GM18870 (cell line): Measurements from ENCODE around the gene CHRM5.
"Not testable (repeated sequence)": the region's sequence is repeated elsewhere in the genome, so short reads cannot be mapped to it uniquely, and the experiment has no call there.

ENCODE experiments used
- ATAC-seq: cut with Tn5 transposase; IDR thresholded peaks from one replicate; pipeline ENCODE4 v1.9.1; 2021; ENCODE audit warnings: moderate library complexity; ENCODE audit not compliant: unreplicated experiment

The CHRM5 gene

DNA sequence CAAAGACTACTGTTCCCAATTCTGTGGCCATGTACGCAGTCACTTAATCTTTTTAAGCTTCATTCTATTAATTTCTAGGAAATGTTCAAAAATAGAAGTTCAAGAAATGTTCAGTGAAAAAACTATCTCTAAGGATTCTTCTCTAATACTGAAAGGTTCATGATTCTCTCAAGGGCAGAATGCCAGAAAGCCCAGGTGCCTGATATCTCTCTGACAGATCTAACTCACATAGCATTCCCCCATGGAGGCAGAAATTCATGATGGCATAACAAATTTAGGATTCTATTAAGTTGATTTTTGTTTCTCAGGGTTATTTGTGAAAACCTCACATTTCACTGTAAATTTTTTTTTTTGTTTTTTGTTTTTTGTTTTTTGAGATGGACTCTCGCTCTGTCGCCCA lies 17.5 kb downstream of the CHRM5 start:
- ATAC-seq: no peak

- no peak for ATAC-seq
These were observed 19.1 kb downstream of the CHRM5 start for GRCh38 chr15:33987444-33987843.

DNA sequence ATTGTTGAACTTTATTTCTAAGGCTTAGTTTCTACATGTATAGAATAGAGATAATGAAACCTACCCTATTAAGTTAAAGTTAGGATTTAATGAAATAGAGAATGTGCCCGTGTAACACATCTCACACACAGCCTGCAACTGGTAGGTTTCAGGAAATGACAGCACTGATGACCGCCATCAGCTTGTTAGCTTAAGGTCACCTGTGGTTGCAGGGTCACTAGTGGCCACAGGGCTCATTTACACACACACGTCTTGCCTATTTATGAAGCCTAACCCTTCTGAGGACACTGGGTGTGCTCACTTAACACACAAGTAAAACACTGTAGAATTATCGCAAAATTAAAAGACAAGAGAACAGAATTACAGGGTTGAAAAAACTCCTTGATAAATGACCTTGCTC lies 20.1 kb downstream of the CHRM5 start:
- ATAC-seq: no peak

DNA sequence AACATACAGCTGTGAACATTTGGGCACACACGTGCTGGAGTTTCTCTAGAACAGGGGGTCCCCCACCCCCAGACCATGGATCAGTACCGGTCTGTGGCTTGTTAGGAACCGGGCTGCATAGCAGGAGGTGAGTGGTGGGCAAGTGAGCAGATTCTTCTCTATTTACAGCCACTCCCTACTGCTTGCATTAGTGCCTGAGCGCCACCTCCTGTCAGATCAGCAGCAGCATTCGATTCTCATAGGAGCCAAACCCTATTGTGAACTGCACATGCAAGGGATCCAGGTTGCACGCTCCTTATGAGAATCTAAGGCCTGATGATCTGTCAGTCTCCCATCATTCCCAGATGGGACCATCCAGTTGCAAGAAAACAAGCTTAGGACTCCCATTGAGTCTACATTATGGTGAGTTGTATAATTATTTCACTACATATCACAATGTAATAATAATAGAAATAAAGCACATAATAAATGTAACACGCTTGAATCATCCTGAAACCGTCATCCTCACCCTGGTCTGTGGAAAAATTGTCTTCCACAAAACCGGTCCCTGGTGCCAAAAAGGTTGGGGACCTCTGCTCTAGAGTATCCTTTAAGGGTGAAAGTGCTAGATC lies 25.8 kb downstream of the CHRM5 start:
- ATAC-seq: no peak

GRCh38 chr15:33995666-33996065 lies 27.4 kb downstream of the CHRM5 start:
- not testable (repeated sequence) for ATAC-seq

- ATAC-seq: no peak
These were observed 33.2 kb downstream of the CHRM5 start for GRCh38 chr15:34001536-34001935.

GRCh38 chr15:34006381-34006780 lies 38.1 kb downstream of the CHRM5 start:
- no peak for ATAC-seq

DNA sequence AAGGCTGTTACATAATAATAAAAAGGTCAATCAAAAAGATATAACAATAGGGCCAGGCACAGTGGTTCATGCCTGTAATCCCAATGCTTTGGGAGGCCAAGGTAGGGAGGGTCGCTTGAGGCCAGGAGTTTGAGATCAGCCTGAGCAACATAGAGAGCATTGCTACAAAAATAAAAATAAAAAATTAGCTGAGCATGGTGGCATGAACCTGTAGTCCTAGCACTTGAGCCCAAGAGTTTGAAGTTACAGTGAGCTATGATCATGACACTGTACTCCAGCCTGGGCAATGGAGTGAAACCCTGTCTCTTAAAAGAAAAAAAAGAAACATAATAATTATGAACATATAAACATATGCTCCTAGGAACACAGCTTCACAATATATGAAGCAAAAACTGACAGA lies 41.4 kb downstream of the CHRM5 start:
- no peak for ATAC-seq

- no peak for ATAC-seq
These were observed 42.6 kb downstream of the CHRM5 start for GRCh38 chr15:34010921-34011320.

DNA sequence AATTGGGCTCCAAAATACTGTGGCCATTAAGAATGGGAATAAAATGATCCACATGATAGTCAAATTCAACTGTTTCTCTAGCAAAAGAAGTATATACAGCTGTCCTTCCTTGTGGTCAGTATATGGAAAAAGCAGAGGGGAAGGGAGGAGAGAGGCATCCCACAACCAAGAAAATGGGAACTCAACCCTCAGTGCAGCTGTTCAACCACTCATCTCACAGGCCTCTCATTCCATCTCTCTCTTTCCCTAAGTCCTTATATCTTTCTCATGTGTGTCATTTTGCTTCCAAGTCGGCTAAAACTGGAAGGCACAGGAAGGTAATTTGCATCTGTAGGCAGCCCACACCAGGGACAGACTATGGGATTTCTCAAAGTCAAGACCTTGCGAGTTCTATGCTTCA lies 43.2 kb downstream of the CHRM5 start:
- ATAC-seq: no peak

GRCh38 chr15:34012461-34013028 lies 44.2 kb downstream of the CHRM5 start:
- ATAC-seq: no peak

GRCh38 chr15:34013746-34014145 lies 45.4 kb downstream of the CHRM5 start:
- ATAC-seq: no peak

GRCh38 chr15:34014556-34014955 lies 46.3 kb downstream of the CHRM5 start:
- no peak for ATAC-seq

DNA sequence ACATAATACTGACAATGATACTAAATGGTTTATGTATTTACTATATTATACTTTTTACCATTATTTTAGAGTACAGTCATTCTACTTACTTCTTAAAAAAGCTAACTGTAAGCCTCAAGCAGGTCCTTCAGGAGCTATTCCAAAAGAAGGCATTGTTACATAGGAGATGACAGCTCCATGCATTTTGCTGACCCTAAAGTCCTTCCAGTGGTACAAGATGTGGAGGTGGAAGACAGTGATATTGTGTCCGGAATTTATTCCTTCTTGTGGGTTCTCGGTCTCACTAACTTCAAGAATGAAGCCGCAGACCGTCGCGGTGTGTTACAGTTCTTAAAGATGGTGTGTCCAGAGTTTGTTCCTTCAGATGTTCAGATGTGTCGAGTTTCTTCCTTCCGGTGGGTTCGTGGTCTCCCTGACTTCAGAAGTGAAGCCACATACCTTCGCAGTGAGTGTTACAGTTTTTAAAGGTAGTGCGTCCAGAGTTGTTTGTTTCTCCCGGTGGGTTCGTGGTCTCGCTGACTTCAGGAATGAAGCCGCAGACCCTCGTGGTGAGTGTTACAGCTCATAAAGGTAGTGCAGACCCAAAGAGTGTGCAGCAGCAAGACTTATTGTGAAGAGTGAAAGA lies 49.8 kb downstream of the CHRM5 start:
- ATAC-seq: no peak

DNA sequence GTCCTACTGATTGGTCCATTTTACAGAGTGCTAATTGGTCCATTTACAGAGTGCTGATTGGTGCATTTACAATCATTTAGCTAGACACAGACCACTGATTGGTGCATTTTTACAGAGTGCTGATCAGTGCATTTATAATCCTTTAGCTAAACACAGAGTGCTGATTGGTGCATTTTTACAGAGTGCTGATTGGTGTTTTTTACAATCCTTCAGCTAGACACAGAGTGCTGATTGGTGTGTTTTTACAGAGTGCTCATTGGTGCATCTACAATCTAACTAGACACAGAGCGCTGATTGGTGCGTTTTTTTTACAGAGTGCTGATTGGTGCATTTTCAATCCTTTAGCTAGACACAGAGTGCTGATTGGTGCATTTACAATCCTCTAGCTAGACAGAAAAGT lies 50.4 kb downstream of the CHRM5 start:
- not testable (repeated sequence) for ATAC-seq

DNA sequence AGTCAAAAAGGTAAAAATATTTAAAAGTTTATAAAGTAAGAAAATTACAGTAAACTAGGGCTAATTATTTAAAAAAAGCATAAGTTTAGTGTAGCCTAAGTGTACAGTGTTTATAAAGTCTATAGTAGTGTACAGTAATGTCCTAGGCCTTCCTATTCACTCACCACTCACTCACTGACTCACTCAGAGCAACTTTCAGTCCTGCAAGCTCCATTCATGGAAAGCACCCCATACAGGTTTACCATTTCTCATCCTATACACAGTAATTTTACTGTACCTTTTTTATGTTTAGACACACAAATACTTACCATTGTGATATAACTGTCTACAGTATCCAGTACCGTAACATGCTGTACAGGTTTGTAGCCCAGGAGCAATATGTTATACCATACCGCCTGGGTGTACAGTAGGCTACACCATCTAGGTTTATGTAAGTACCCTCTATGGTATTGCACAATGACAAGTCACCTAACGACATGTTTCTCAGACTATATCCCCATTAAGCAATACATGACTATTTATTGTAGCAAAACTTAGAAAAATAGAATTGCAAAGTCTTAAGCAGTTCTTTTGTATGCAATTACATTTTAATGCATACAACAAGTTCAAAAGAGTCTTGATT lies 51.2 kb downstream of the CHRM5 start:
- ATAC-seq: no peak

- ATAC-seq: no peak
These were observed 55.6 kb downstream of the CHRM5 start for GRCh38 chr15:34023907-34024306.

DNA sequence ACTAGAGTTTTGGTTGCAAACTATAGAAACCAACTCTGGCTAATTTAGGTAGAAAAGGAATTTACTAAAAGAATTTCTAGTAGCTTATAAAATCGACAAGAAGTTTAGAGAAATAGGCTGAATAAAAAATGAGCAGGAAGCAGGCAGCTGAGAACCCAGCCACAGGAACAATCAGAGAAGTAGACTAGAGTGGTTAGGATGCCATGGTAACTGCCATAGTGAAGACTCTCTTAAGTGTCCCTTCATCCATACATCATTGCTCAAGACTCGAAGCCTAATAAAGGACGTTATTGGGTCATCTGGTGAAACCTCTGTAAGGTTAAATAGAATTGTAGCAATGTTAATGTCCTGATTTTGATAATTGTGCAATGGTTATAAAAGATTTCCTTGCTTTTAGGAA lies 57.0 kb downstream of the CHRM5 start:
- no peak for ATAC-seq

DNA sequence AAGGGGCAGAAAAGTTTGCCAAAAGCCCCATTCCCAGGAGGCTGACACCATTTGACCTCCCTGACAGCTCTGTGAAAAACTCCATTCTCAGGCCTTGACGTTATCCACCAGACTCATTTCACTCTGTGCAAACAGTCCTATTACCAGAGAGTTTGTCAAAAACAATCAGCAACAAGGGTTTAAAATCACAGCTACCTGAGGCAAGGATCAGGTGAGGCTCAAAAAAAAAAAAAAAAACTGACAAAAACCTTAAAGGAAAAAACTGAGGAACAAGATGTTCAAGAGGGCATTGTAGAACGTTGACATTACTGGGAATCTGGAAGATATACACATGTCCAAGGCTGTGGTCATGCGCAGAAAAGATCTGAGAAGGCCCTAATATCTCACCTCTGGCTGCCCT lies 59.3 kb downstream of the CHRM5 start:
- ATAC-seq: no peak

GRCh38 chr15:34031987-34032760 lies 63.9 kb downstream of the CHRM5 start:
- ATAC-seq: no peak

GRCh38 chr15:34038023-34038870 lies 70.0 kb downstream of the CHRM5 start:
- peak; percentile 44 for ATAC-seq
